RCC 7860 (cell line): ENCODE data around the gene PITX3.
"Not testable (repeated sequence)": the region's sequence is repeated elsewhere in the genome, so short reads cannot be mapped to it uniquely, and the experiment has no call there.

Source experiments
- DNase-seq: peaks from one replicate; pipeline ENCODE4 v3.0.0-alpha.2; 2015; ENCODE audit warnings: low spot score
- FAIRE-seq: peaks from 2 replicates; lab custom pipeline; 2012; peaks lifted over from hg19 to GRCh38; lab: Jason Lieb, UNC

The PITX3 gene

DNA sequence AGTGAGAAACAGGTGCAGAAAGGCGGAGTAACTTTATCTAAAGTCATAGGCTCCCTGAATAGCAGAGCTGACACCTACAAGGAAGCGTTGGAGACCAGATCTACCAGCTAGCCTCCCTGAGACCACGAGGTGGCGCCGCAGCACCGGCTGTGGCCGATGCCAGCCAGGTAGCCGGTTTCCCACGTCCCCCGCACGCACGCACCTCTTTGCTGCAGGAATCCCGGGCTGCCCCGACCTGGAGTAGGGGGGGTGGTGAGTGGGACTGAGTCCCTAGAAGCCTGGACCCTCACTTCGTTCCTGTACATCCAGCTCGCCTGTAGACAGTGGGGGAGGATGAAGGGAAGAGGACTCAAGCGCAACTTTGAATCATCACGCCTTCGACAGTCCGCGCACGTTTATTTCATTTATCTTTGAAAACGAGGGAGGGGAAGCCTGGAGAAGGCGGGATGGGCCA is 11.5 kb downstream of the PITX3 start:
- FAIRE-seq (no peak), DNase-seq (peak; percentile 58)

DNA sequence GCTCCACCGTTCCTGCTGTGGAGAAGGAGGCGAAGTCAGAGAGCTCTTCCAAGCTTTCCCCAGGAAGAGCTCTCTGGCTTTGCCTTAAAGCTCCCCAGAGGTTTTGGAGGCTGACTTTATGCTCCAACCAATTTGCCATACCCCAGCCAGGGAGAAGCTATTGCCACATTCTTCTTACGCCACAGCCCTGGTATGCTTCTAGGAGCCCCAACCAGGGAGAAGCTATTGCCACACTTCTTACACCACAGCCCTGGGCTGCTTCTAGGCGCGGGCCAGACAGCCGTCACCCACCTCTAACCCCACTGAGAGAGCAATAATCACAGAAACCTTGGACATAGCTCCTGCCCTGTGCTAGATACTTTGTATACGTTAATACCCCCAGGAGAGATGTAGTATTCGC is 14.3 kb downstream of the PITX3 start:
- no peak for DNase-seq
- FAIRE-seq, result no peak

DNA sequence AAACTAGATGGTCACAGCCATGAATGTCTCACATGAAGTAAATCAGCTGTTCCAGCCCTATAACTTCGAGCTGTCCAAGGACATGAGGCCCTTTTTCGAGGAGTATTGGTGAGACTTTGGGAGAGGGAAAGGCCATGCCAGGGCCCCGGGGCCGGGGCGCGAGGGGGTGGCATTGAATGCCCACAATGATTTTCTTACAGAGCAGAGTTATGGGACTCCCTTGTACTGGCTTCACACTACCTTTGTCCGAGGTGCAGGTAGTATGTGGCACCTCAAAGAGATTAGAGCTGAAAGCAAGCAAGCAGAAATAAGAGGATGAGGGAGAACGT is 14.8 kb downstream of the PITX3 start:
- DNase-seq, result no peak
- no peak for FAIRE-seq

DNA sequence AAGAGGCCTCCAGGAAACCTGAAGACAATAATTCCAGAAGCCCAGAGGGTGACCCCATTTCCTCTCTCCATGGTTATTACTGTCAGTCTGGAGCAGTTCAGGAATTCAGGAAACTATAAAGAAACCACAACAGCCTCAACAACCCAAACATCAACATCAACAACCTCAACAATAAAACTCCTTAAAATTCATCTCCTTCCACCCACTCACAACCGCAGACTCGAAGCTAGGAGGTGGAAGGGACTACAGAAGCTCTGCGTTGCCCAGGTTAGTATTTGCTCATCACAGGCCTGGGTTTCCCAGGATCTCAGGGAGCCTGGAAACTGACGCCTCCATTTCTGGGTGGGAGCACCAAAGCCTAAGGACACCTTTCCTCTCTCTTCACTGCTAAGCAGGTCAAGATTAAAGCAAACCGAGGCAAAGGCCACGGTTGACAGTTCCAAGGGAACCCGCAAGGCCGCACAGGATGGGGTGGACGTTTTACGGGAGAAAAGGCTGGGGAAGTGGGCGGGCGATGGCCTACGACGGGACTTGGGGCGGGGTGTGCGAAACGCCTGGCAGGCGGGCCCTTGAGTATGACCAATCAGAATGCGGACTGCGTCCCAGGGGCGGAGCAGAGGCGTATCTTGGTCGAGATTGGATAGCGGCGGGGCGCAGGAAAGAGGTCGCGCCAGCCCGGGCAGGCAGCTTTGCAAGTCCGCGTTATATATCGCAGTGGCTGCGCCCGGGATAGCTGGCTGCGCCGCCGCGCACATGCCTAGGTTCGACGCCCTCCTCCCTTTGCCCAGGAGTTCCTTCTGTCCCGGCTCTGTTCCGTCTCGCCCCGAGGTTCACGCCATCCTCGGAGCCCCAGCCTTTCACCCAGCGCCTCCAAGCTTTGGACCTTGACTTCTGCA is 15.4 kb downstream of the PITX3 start, which contains the start of gene ELOVL3:
TSS of gene ELOVL3 (plus strand) at position 654 of the 896 bp plus-strand sequence. CDS start 250 bp downstream, outside the sequence.
- FAIRE-seq (no peak), DNase-seq (peak; percentile 55)

DNA sequence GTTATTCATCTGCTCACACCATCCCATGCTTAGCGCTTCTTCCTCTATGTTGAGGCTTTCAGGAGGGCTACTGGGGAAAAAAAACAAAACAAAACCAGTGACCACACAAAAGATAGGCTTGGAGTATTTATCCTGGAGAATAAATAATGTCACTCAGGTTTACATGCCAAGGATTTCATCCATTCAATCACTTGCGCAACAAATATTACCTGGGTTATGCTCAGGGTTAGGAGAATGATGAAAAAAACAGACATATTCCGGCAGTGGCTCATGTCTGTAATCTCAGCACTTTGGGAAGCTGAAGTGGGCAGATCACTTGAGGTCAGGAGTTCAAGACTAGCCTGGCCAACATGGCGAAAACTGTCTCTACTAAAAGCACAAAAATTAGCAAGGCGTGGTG is 18.5 kb downstream of the PITX3 start:
- DNase-seq (no peak), FAIRE-seq (no peak)

DNA sequence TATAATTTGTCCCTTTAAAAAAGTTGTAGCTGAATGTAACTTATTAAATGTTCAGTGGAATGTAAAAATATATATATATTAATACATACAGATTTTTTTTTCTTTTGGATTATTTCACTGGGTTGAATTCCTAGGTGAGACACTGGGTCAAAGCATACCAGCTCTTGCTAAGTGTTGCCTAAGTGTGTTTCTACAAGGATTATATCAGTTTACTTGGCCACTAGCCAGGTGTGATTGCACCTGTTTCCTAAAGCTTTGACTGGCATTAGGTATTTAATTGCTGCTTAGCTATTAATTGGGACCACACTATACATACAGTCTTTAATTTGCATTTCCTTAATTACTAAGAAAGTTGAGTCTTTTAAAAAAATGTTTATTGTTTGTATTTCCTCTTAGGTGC is 20.7 kb downstream of the PITX3 start:
- DNase-seq, result no peak
- no peak for FAIRE-seq

DNA sequence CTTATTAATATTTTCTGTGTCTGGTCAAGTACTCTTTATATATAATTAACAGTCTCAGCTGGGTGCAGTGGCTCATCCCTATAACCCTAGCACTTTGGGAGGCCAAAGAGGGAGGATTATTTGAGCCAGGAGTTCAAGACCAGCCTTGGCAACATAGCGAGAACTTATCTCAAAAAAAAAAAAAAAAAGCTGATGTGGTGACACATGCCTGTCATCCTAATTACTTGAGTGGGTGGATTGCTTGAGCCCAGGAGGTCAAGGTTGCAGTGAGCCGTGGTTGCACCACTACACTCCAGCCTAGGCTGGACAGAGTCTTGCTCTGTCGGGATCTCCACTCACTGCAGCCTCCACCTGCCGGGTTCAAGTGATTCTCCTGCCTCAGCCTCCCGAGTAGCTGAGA is 21.9 kb downstream of the PITX3 start:
- FAIRE-seq (no peak), DNase-seq (no peak)

DNA sequence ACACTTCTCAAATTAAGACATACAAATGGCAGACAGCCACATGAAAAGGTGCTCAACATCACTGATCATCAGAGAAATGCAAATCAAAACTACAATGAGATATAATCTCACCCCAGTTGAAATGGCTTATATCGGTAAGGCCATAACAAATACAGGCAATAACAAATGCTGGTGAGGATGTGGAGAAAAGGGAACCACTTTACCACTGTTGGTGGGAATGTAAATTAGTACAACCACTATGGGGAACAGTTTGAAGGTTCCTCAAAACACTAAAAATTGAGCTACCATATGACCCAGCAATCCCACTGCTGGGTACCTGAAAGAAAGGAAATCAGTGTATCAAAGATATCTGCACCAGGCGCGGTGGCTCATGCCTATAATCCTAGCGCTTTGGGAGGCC is 27.7 kb downstream of the PITX3 start:
- not testable (repeated sequence) for DNase-seq, FAIRE-seq

DNA sequence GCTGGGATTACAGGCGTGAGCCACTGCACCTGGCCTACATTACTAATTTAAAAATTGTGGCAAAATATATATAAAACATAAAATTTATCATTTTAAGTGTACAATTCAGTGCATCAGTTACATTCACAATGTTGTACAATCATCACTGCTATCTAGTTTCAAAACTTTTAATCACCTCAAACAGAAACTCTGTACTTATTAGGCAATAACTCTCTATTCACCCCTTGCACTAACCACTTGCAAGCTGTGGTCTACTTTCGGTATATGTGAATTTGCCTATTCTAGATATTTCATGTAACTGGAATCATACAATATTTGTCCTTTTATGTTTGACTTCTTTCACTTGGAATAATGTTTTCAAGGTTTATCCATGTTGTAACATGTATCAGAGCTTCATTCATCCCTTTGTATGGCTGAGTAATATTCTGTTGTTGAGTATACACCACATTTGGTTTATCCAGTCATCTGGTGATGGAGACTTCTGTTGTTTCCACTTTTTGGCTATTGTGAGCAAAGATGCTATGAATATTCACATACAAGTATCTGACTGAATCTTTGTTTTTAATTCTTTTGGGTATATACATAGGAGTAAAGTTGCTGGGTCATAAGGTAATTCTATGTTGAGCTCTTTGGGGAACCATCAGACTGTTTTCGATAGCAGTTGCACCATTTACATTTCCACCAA is 29.6 kb downstream of the PITX3 start:
- FAIRE-seq, result no peak
- DNase-seq, result no peak

DNA sequence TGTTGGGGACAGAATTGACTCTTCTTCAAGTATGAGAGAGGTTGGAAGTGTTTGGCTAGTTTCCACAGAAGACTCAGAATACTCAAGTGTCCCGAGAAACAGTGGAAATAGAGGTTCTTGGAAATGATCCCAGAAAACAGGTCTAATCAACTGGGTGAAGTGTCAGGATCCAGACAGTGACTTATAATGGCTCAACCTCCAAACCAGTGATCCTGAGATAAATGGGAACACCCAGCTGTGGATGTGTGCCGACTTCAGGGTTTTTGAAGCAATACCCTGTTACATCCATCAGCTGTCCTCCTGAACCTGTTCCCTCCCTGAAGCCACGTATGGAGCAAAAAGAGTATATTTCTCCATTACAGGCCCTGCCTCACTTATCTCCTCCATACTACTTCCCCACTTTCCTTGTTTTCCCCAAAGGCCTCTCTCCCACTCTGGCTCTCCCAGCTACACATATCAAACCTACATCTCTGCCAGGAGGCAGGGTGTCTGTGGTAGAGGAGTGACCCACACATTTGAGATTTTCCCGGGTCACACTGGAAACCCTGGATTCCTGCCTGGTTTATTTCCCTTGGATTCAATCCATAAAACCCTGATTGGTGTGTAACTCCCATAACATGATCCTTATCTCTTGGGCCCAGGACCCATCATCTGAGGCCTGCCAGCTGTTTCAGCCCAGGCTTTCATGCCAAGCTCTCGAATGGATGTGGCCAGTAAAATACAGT is 32.8 kb downstream of the PITX3 start:
- DNase-seq (no peak), FAIRE-seq (no peak)

DNA sequence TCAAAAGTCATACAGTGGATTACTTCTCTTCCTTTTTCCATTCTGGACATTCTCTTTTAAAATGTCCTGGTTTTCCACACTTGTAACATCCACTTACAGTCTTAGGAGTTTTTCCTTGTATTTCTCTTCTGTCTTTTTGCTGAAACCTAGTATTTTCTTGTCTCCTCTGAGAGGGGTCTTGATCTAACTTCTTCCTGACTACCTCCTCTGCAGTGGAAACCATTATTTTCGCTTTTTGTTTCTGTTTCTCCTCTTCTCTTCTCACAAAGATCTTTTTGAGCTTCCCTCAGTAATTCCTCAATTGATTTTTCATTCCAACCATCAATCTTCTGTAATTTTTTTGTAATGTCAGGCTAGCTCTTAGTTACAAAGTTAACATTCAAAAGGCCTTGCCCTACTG is 38.9 kb downstream of the PITX3 start:
- DNase-seq, result no peak
- no peak for FAIRE-seq

DNA sequence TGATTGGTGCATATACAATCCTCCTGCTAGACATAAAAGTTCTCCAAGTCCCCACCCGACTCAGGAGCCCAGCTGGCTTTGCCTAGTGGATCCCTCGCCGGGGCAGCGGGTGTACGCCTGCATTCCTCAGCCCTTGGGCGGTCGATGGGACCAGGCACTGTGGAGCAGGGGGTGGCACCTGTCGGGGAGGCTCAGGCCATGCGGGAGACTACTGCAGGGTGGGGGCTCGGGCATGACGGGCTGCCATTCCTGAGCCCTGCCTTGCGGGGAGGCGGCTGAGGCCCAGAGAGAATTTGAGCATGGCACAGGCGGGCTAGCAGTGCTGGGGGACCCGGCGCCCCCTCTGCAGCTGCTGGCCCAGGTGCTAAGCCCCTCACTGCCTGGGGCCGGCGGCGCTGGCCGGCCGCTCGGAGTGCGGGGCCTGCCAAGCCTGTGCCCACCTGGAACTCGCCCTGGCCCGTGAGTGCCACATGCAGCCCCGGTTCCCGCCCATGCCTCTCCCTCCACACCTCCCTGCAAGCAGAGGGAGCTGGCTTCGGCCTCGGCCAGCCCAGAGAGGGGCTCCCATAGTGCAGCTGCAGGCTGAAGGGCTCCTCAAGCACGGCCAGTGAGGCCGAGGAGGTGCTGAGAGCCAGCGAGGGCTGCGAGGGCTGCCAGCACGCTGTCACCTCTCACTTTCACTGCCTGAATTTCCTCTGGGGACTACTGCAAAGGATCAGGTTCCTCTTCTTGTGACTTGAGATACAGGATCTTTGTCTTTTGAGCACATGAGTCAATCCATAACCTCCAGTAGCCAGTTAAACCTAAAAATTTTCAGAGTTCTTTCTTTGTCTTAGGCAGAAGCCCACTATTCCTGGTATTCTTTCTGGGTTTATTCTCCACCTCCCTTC is 40.3 kb downstream of the PITX3 start:
- no peak for FAIRE-seq
- DNase-seq, result no peak

DNA sequence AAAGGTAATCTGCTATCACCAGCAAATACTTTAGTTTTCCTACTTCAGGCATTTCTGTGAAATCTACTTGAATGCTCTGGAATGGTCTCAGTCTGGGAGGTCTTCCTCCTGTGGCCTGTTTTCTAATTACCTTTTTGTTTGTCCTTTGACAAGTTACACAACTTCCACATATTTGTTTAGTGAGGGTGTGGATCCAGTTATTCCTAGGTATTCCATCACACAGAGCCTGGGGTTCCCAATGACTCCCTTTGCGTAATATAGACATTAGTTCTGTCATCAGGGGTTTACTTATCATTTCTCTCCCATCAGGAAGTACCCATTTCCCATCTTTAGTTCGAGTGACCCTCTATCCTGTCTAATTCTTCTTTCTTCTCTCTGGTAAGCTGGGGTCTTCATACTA is 43.3 kb downstream of the PITX3 start:
- FAIRE-seq (no peak), DNase-seq (no peak)

DNA sequence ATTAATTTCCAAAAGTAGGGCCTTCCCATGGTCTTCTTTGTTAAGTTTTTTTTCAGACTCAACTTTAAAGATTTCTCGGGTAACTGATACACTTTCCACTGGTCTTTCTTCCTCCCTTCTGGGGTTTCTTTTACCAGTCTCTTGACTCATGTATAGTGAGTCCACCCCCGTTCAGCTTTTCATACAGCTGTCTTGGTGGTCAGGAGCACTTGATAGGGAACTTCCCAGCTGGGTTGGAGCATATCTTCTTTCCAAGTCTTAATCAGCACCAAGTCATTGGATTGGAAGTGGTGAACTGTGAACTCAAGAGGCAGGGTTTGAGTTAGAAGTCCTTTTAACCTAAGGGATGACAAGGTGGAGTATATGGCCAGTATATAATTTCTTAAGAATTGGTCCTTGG is 44.4 kb downstream of the PITX3 start:
- DNase-seq (no peak), FAIRE-seq (no peak)

DNA sequence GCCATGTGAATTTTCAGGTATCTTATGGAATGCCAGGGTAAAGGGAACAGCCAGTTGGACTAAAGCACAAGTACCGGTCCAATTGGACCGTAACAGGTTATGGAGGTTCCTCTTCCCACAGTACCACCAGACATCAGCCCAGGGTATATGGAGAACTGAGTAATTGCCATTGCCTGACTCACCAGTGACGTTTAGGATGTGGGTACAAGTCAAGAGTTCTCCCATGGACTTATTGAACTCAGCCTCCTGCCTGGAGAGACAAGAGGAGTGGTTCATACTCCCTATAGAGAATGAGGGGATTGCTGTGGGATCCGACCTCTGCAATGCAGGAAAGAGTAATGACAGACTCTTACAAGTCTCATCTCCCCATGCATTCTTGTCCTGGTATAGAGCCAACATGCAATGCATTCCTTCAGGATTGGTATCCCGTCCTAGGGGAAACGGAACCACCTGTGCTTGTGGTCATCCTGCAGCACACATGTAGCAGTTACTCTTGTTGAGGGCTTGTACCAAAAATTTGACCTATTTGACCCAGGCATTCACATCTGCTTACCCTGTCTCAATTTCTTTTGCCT is 45.9 kb downstream of the PITX3 start:
- FAIRE-seq (no peak), DNase-seq (no peak)

DNA sequence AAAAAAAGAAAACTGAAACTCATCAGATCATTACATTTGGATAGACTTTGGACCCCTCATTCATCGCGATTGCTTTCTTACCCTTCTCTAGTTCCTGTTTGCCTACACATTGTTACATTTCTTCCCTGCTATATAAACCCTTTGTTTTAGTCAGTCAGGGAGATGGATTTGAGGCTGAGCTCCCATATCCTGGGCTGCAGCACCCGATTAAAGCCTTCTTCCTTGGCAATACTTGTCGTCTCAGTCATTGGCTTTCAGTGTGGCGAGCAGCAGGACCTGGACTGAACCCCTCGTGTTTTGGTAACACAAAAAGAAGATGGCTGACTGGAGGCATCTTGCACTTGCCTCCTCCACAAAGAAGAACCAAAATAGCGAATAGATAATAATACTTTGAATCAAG is 49.4 kb downstream of the PITX3 start:
- DNase-seq (no peak), FAIRE-seq (no peak)

DNA sequence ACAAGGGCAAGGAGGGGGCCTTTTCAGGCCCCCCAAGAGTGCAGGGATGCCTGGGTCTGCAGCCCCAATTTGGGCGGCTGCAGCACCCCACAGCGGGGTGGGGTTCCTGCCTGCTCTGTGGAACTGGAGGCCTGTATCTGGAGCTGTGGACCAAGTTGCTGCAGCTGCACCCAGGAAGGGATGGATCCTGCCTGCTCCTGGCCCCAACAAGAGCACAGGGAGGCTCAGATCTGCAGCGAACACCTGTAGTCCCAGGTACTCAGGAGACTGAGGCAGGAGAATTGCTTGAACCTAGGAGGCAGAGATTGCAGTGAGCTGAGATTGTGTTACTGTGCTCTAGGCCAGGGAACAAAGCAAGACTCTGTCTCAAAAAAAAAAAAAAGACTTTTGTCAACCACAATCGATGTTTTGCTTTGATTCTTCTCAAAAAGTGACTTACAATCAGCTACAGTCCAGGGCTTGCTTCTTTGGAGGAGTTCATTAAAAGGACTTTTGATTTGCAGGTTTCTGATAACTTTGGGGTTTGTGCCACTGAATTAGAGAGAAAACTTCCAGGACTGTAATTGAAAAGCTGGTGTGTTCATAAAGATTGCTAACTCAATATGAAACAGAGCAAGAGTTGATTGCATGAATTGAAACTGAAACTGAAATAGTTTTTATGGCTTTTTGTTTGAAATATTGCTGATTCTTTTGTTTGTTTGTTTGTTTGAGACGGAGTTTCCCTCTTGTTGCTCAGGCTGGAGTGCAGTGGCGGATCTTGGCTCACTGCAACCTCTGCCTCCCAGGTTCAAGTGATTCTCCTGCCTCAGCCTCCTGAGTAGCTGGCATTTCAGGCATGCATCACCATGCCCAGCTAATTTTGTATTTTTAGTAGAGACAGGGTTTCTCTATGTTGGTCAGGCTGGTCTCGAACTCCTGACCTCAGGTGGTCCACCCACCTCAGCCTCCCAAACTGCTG is 52.1 kb downstream of the PITX3 start:
- DNase-seq, FAIRE-seq: not testable (repeated sequence)

DNA sequence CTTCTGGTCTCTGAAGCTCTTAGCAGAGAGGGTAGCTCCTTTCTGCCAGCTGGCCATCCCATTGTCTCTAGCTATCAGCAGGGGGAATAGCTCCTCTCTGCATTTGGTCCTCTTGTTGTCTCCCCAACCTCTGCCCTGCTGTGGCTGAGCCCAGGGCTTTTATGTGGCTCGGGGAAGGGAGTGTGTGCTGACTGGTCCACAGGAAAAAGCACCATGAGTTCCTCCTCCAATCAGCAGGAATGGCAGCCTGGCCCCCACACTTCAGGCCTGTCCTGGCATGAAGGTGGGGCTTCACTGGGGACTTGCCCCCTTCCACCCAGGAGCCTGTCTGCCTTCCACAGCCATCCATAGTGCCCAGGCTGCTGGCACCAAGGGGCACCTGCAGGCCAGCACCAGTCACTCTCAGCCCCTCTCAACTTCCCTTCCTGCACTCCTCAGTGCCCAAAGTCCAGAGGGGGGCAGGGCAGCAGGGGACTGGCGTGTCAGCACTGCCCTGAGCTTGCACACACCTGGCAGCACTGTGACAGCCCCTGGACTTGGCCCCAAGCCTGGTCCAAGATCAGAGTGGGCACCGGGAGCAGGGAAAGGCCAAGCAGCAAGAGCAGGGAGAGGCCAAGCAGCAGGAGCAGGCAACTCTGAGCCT is 52.9 kb downstream of the PITX3 start:
- FAIRE-seq (no peak), DNase-seq (no peak)
